ENCODE measurements around the gene STXBP1.
"Not testable (repeated sequence)": the region's sequence is repeated elsewhere in the genome, so short reads cannot be mapped to it uniquely, and the experiment has no call there.

Gene STXBP1

DNA sequence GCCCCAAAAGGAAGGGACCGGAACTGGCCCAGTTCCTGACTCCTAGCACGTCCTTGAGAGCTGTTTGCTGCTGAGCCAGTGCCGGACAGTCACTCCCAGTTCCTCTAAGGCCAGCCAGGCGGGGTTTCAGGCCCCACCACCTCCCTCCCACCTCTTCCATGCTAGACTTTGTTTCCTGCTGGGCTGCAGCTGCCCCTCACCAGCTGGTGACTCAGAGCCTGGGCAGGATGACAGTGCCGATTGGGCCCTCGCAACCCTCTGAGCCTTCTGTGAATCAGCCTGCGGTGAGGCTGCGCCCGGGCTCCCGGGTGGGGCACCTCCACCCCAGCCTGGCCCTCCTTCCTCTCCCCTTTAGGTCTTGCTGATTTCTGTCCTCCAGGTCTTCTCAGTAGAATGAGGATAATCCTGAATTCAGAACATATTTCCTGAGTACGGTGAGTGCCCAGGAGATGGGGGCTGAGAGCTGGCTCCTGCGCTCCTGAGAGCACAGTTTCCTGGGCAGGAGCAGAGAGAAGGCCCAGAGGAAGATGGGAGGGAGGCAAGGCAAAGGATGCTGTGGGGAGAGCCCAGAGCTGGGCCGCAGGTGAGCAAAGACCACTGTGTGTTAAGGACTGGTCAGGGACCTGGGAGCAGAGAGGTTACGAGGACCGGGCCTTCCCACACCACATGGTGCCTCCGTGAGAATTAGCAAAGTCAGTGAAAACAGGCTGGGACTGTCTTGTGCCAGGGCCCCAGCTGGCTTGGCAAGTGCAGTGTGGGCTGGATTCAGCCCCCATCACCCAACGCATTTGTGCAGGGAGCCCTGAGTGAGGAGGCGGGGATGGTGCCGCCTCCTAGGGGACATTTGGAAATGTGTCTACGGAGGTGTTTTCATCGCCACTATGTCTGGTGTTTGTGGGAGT, 32.9 kb upstream of the STXBP1 start:
- TF ChIP-seq, protein P1, sequence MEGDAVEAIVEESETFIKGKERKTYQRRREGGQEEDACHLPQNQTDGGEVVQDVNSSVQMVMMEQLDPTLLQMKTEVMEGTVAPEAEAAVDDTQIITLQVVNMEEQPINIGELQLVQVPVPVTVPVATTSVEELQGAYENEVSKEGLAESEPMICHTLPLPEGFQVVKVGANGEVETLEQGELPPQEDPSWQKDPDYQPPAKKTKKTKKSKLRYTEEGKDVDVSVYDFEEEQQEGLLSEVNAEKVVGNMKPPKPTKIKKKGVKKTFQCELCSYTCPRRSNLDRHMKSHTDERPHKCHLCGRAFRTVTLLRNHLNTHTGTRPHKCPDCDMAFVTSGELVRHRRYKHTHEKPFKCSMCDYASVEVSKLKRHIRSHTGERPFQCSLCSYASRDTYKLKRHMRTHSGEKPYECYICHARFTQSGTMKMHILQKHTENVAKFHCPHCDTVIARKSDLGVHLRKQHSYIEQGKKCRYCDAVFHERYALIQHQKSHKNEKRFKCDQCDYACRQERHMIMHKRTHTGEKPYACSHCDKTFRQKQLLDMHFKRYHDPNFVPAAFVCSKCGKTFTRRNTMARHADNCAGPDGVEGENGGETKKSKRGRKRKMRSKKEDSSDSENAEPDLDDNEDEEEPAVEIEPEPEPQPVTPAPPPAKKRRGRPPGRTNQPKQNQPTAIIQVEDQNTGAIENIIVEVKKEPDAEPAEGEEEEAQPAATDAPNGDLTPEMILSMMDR (IDR thresholded peaks at IDR 0.05; ENCODE audit: control extremely low read depth, extremely low read depth, low read depth, missing control alignments) = no peak
- ChIA-PET POLR2A (interaction anchor here (0.6 kb wide), 1 partner anchor 364 kb away, joined by 3 read pairs; no protein-coding TSS in a partner anchor), CTCF (interaction anchor here (1.0 to 1.4 kb wide), 4 partner anchors 19 to 155 kb away, joined by 3 to 5 read pairs (median 3); partner anchors contain the start of gene TOR2A)
- DNase-seq (ENCODE audit: extremely low spot score) = peak; percentile 61

DNA sequence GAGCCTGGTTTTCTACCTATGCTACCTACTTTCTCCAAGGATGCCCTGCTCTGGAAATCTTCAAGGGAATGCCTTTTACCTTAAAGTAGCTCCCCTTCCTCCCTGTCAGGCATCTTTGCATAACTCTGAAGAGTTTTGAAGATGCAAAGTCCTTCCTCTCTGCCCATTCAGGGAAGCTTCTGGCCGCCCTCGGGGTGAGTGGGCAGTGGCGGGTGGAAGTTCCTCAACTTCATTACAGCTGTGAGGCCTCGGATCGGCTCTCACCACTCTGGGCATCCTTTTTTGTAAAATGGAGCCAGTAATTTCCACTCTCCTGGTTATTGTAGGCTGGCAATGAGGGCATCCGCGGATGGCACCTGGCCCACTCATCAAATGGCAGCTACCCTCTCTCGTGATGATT, 31.7 kb upstream of the STXBP1 start:
- no peak for DNase-seq (ENCODE audit: extremely low spot score)
- ChIA-PET CTCF (interaction anchor here (1.4 kb wide), 1 partner anchor 77 kb away, joined by 4 read pairs; no protein-coding TSS in a partner anchor), POLR2A (no interaction called here)
- TF ChIP-seq, protein P1 (IDR thresholded peaks at IDR 0.05; ENCODE audit: control extremely low read depth, extremely low read depth, low read depth, missing control alignments) = no peak

DNA sequence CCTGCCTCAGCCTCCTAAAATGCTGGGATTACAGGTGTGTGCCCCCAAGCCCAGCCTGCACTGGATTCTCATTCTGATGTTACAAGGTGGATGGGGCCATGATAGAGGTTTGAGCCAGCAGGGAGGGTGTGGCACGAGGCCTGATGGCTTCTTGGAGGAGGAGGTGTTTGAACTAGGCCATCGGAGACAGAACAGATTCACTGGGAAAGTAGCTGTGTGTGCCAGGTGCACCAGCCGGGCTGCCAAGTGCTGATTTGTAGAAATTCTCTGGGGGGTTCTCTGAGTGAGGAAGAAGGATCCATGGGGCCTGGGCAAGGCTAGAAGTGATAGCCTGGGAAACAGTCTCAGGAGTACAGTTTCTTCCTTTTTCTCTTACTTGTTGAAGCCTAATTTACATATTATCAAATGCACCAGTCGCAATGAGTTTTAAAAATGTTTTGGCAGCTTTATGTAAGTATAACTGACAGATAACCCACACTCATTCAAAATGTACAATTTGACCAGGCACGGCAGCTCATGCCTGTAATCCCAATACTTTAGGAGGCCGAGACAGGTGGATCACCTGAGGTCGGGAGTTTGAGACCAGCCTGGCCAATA, 31.1 kb upstream of the STXBP1 start:
- DNase-seq (ENCODE audit: extremely low spot score) = no peak
- ChIA-PET CTCF (interaction anchor here (1.4 kb wide), 1 partner anchor 78 kb away, joined by 4 read pairs; no protein-coding TSS in a partner anchor), POLR2A (no interaction called here)
- TF ChIP-seq, protein P1 (IDR thresholded peaks at IDR 0.05; ENCODE audit: control extremely low read depth, extremely low read depth, low read depth, missing control alignments) = no peak

DNA sequence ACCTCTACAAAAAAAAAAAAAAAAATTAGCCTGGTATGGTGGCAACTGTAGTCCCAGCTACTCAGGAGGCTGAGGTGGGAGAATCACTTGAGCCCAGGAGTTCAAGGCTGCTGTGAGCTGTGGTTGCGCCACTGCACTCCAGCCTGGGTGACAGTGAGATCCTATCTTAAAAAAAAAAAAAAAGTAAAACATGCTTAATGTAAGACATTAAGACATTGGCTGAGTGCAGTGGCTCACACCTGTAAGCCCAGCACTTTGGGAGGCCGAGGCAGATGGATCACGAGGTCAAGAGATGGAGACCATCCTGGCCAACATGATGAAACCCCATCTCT, 27.6 kb upstream of the STXBP1 start:
- POLR2A ChIA-PET; DNase-seq (ENCODE audit: extremely low spot score): not testable (repeated sequence)
- CTCF ChIA-PET = interaction anchor here (0.6 to 2.6 kb wide), 7 partner anchors 10 to 647 kb away, joined by 3 to 21 read pairs (median 4); no protein-coding TSS in a partner anchor

DNA sequence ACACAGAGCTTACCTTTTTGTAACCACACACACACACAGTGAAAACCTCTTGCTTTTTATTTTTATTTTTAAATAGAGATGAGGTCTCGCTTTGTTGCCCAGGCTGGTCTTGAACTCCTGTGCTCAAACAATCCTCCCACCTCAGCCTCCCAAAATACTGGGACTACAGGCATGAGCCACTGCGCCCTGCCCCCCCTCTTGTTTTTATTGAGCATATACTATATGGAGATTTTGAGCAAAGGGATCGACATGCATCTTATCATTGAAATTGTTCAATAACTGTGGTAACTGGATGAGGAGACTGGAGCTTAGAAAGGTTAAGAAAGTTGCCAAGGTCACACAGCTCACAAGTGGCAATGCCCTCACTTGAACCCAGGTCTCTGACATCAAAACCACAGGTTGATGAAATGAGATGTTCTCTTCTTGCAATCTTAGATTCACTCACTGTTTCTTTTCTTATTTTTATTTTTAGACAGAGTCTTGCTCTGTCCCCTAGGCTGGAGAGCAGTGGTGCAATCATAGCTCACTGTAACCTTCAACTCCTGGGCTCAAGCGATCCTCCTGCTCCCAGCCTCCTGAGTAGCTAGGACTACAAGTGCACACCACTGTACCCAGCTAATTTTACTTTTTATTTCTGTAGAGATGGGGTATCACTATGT, 26.8 kb upstream of the STXBP1 start:
- POLR2A ChIA-PET = no interaction called here
- no peak for DNase-seq (ENCODE audit: extremely low spot score)
- CTCF ChIA-PET = interaction anchor here (0.7 to 2.8 kb wide), 19 partner anchors 8 to 647 kb away, joined by 3 to 21 read pairs (median 4); partner anchors contain the start of gene TOR2A
- TF ChIP-seq, protein P1 (IDR thresholded peaks at IDR 0.05; ENCODE audit: control extremely low read depth, extremely low read depth, low read depth, missing control alignments) = no peak

DNA sequence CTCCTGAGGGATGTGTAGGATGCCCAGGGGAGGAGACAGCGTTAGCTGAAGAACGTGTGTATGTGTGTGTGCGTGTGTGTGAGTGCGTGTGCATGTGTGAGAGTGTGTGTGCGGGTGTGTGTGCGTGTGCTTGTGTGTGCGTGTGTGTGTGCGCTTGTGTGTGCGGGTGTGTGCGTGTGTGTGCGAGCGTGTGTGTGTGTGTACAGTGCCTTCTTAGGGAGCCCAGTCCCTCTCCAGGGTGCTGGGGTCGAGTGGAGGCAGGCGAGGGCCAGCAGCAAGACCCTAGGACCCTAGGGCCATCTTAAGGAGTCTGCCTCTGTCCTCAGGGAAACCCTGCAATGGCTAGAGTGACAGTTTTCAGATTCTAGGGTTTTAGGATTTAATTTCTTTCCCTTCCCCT, 26.0 kb upstream of the STXBP1 start:
- CTCF ChIA-PET = interaction anchor here (0.7 to 2.8 kb wide), 16 partner anchors 9 to 375 kb away, joined by 3 to 21 read pairs (median 4); partner anchors contain the start of gene TOR2A
- POLR2A ChIA-PET = no interaction called here
- TF ChIP-seq, protein P1 (IDR thresholded peaks at IDR 0.05; ENCODE audit: control extremely low read depth, extremely low read depth, low read depth, missing control alignments) = no peak
- no peak for DNase-seq (ENCODE audit: extremely low spot score)

All from GM10248 (cell line).